PFSK-1 (cell line): ENCODE data around the gene TTN.

Experiments used
- FOXP2 ChIP-seq: optimal IDR thresholded peaks from 2 replicates; pipeline ENCODE3; 2011; ENCODE audit warnings: borderline replicate concordance, control low read depth, inconsistent platforms; ENCODE audit not compliant: insufficient read depth; ENCODE audit errors: extremely low read length, extremely low read depth
- POLR2AphosphoS5 ChIP-seq: IDR thresholded peaks from 2 replicates; pipeline ENCODE4 v1.6.1; 2012; ENCODE audit warnings: low read depth, mild to moderate bottlenecking, control low read depth, low read length, moderate library complexity
- REST ChIP-seq, 2 experiments: IDR thresholded peaks; 2 replicates each; pipeline versions ENCODE4 v1.6.1 to v1.8.0; 2011 to 2012; ENCODE audit warnings: low read depth in 2 of 2, low read length in 2 of 2, control low read depth in 1 of 2, inconsistent platforms in 1 of 2, mild to moderate bottlenecking in 1 of 2, moderate library complexity in 1 of 2; ENCODE audit not compliant: insufficient read depth in 1 of 2
- SIN3A ChIP-seq: IDR thresholded peaks from 2 replicates; pipeline ENCODE4 v1.6.1; 2012; ENCODE audit warnings: mild to moderate bottlenecking, low read length, moderate library complexity, borderline replicate concordance; ENCODE audit not compliant: insufficient read depth
- TAF1 ChIP-seq: IDR thresholded peaks from 2 replicates; pipeline ENCODE4 v1.6.1; 2012; ENCODE audit warnings: low read length, control low read depth, borderline replicate concordance; ENCODE audit not compliant: insufficient read depth

The TTN gene

GRCh38 chr2:178615969-178616368 is 191.3 kb downstream of the TTN start:
- TF ChIP-seq REST (IDR thresholded peaks at IDR 0.05; ENCODE audit: insufficient read depth in 1 of 2, low read depth in 2 of 2, low read length in 2 of 2) (no peak), SIN3A (no peak), POLR2AphosphoS5 (no peak), TAF1 (no peak), FOXP2 (no peak)

- no peak for TF ChIP-seq TAF1
- TF ChIP-seq POLR2AphosphoS5, result no peak
- TF ChIP-seq FOXP2, result no peak
- TF ChIP-seq REST (IDR thresholded peaks at IDR 0.05; ENCODE audit: insufficient read depth in 1 of 2, low read depth in 2 of 2, low read length in 2 of 2), result no peak
- no peak for TF ChIP-seq SIN3A
These were observed 204.3 kb downstream of the TTN start for GRCh38 chr2:178602901-178603300.

DNA sequence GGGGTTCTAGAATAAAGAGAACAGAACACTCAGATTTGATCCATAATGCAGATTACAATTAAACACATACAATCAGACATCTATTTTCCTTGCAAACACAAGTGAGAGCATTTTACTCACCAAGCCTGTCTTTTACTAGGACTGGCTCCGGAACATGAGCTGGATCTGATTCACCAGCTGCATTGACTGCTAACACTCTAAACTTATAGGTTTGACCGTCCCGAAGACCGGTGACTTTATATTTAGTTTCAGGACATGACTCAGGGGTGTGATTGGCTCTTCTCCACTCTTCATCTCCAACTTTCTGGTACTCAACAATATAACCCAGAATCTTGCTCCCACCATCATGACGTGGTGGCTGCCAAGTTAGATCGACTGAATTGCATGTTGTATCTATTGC is 214.6 kb downstream of the TTN start:
- TF ChIP-seq FOXP2 (no peak), TAF1 (no peak), SIN3A (no peak), REST (IDR thresholded peaks at IDR 0.05; ENCODE audit: insufficient read depth in 1 of 2, low read depth in 2 of 2, low read length in 2 of 2) (no peak), POLR2AphosphoS5 (no peak)

DNA sequence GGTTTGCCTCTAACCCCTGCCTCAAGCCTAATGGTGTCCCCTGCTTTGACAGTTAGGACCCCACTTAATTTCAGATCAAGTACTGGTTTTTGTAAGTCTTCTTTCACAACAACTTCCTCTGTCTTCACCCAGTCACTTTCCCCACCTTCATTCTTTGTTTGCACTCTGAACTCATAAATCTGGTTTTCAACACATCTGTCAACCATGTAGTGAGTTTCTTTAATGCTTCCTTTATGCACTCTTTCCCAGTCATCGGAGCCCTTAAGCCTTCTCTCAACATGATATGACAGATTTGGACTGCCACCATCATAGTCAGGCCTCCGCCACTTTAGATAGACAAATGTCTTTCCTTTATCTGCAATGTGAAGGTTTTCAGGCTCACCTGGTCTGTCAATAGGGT is 217.9 kb downstream of the TTN start:
- TF ChIP-seq REST (IDR thresholded peaks at IDR 0.05; ENCODE audit: insufficient read depth in 1 of 2, low read depth in 2 of 2, low read length in 2 of 2) (no peak), SIN3A (no peak), POLR2AphosphoS5 (no peak), FOXP2 (no peak), TAF1 (no peak)

DNA sequence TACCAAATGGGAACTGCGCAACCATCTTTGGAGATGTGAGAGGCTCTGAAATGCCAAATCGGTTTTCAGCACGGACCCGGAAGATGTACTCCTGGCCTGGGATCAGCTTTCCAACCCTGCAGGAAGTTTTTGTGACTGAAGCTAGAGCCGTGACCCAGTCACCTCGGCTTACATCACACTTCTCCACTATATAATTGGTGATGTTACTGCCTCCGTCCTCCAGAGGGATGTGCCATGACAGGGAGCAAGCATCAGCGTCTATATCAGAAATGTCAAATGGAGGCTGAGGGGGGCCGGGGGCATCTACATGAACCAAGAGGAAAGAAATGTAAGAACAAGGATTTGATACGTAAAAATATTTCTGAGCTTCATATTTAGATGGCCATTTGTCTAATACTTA is 222.6 kb downstream of the TTN start:
- TF ChIP-seq SIN3A (no peak), REST (IDR thresholded peaks at IDR 0.05; ENCODE audit: insufficient read depth in 1 of 2, low read depth in 2 of 2, low read length in 2 of 2) (no peak)
